Left ventricle myocardium inferior (tissue), 1 donor: ENCODE data around the gene SBNO2. TPM values are rescaled to one million over a fixed set of nuclear protein-coding genes. Genes with fewer than 3 reads are reported as not detected.

ENCODE experiments used
- DNase-seq: peaks from one replicate; pipeline ENCODE4 v3.0.0-alpha.2; 2020
- H3K27ac ChIP-seq: fragments of 200-600 bp; replicated peaks from 2 replicates; pipeline ENCODE4 v1.8.0; 2021
- H3K27me3 ChIP-seq: fragments of 200-600 bp; 2 replicates; pipeline ENCODE4 v1.8.0; 2021; ENCODE audit warnings: low read depth
- H3K36me3 ChIP-seq: fragments of 200-600 bp; 2 replicates; pipeline ENCODE4 v1.8.0; 2021
- H3K4me1 ChIP-seq: fragments of 200-600 bp; 2 replicates; pipeline ENCODE4 v1.8.0; 2021
- H3K4me3 ChIP-seq: fragments of 200-600 bp; 2 replicates; pipeline ENCODE4 v1.8.0; 2021; ENCODE audit warnings: mild to moderate bottlenecking, moderate library complexity
- H3K9me3 ChIP-seq: fragments of 200-600 bp; replicated peaks from 2 replicates; pipeline ENCODE4 v1.8.0; 2021
- intact Hi-C: fragments of 100-400 bp; cut with micrococcal nuclease; formaldehyde crosslinking; loops from one replicate; pipeline ENCODE4 v1.11.0; 2022
- total RNA-seq: library from RNA; stranded (reverse); fragmentation: NEBNext Ultra II Directional; extraction: Animal tissue kit (Norgen Biotek cat#: 25700); gene quantifications from one replicate; pipeline ENCODE4 v1.2.1, GENCODE V29; 2021
- TF ChIP-seq, protein P1 (sequence below): fragments of 200-600 bp; IDR thresholded peaks from 2 replicates; pipeline ENCODE4 v1.8.0; 2021; ENCODE audit warnings: antibody characterized with exemption, mild to moderate bottlenecking, borderline replicate concordance
- donor health status: DM: no; HTN: yes; CAD: no; lungs with severe emphysema.

The SBNO2 gene
- total RNA-seq, 1 donor from 2014 or later, result 16.9 TPM

DNA sequence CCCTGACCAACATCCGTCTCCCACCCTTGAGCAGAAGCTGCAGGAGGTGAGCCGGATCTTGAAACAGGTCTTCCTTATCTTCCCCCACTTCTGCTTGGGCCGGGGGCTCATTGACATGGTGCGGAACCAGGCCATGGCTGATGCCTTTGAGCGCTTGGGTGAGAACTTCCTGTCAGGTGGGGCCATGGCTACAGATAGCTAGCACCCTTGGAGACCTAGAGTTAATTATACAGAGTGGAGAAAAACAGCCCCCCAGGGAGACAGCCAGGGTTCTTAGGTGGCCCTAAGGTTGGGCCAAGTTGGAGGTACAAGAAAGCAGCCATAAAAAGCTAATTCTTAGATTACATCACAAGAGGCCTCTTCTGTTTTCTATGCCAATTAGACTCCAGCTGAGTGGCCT, 116.0 kb downstream of the SBNO2 start:
- TF ChIP-seq, protein P1, sequence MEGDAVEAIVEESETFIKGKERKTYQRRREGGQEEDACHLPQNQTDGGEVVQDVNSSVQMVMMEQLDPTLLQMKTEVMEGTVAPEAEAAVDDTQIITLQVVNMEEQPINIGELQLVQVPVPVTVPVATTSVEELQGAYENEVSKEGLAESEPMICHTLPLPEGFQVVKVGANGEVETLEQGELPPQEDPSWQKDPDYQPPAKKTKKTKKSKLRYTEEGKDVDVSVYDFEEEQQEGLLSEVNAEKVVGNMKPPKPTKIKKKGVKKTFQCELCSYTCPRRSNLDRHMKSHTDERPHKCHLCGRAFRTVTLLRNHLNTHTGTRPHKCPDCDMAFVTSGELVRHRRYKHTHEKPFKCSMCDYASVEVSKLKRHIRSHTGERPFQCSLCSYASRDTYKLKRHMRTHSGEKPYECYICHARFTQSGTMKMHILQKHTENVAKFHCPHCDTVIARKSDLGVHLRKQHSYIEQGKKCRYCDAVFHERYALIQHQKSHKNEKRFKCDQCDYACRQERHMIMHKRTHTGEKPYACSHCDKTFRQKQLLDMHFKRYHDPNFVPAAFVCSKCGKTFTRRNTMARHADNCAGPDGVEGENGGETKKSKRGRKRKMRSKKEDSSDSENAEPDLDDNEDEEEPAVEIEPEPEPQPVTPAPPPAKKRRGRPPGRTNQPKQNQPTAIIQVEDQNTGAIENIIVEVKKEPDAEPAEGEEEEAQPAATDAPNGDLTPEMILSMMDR, result no peak
- no peak for DNase-seq
- intact Hi-C loops, result no loop called here
- Histone ChIP-seq H3K4me1 (no peaks in the 10 kb centered on the region), H3K9me3 (peaks cover 49% of the 10 kb centered on the region), H3K27me3 (no peaks in the 10 kb centered on the region), H3K4me3 (no peak overlapping the region), H3K36me3 (peaks cover 48% of the 10 kb centered on the region), H3K27ac (no peak overlapping the region)

Other genes starting within 250 kb of the SBNO2 start
- gene ARID3A, start 248.2 kb downstream of the SBNO2 start, total RNA-seq, result 4.8 TPM
- 19.4 TPM for gene WDR18, start 189.9 kb downstream of the SBNO2 start, total RNA-seq
- not detected for gene GRIN3B, start 173.8 kb downstream of the SBNO2 start, total RNA-seq
- 119 TPM for gene TMEM259, start 153.1 kb downstream of the SBNO2 start, total RNA-seq
- gene RNU6-2, start 152.7 kb downstream of the SBNO2 start, total RNA-seq, result not detected
- gene CNN2, start 147.7 kb downstream of the SBNO2 start, total RNA-seq, result 45.6 TPM
- gene ABCA7, start 134.2 kb downstream of the SBNO2 start, total RNA-seq, result 9.3 TPM
- 4.8 TPM for gene ARHGAP45, start 107.1 kb downstream of the SBNO2 start, total RNA-seq
- gene POLR2E, start 78.9 kb downstream of the SBNO2 start, total RNA-seq, result 140 TPM
- gene GPX4, start 70.3 kb downstream of the SBNO2 start, total RNA-seq, result 327 TPM
- 50.1 TPM for gene STK11, start 31.5 kb upstream of the SBNO2 start, total RNA-seq
- 0.96 TPM for gene CBARP, start 63.7 kb upstream of the SBNO2 start, total RNA-seq
- gene ATP5F1D, start 67.5 kb upstream of the SBNO2 start, total RNA-seq, result 501 TPM
- gene MIDN, start 74.3 kb upstream of the SBNO2 start, total RNA-seq, result 60.5 TPM
- gene CIRBP, start 95.1 kb upstream of the SBNO2 start, total RNA-seq, result 229 TPM
- gene FAM174C, start 101.3 kb upstream of the SBNO2 start, total RNA-seq, result 12.4 TPM
- not detected for gene EFNA2, start 111.6 kb upstream of the SBNO2 start, total RNA-seq
- gene NDUFS7, start 209.6 kb upstream of the SBNO2 start, total RNA-seq, result 380 TPM
- 77.0 TPM for gene GAMT, start 227.3 kb upstream of the SBNO2 start, total RNA-seq
- 81.8 TPM for gene DAZAP1, start 233.3 kb upstream of the SBNO2 start, total RNA-seq